HepG2 (cell line): ENCODE data around the gene ARL16. TPM values are rescaled to one million over a fixed set of nuclear protein-coding genes. Genes with fewer than 3 reads are reported as not detected.
A peak's percentile ranks its signal among the peaks of the same experiment; 100 is the strongest.

Experiments
- ATAC-seq: fragments of 200-7000 bp; cut with Tn5 transposase; 3 replicates; pipeline ENCODE4 v1.9.1; 2020; ENCODE audit warnings: mild to moderate bottlenecking, moderate library complexity
- BruUV-seq: library from RNA; stranded (reverse); fragments of 400-500 nt; replicated peaks from 2 replicates; lab custom pipeline; 2021; lab: Mats Ljungman, UMichigan
- CTCF ChIA-PET: fragments of 300-600 bp; formaldehyde crosslinking; extraction: SDS; loops from one replicate; lab custom pipeline; 2021; ENCODE audit warnings: low total read pairs, inconsistent platforms, low intra/inter-chr PET ratio; lab: Yijun Ruan, JAX
- POLR2A ChIA-PET: fragments of 350-600 bp; sonication (Branson Sonifier 250); formaldehyde crosslinking; loops from one replicate; lab custom pipeline; 2020; ENCODE audit warnings: antibody characterized with exemption, inconsistent platforms; lab: Yijun Ruan, JAX
- DNase-seq: peaks from one replicate; pipeline ENCODE4 v3.0.0-alpha.2; 2015; ENCODE audit warnings: low spot score
- FAIRE-seq: peaks from 3 replicates; lab custom pipeline; 2011; peaks lifted over from hg19 to GRCh38; lab: Jason Lieb, UNC
- H2AFZ ChIP-seq: one replicate; pipeline ENCODE4 v1.6.1; 2011; ENCODE audit warnings: low read length, inconsistent platforms
- H3K27ac ChIP-seq: fragments of 300-600 bp; 3 replicates; pipeline ENCODE4 v1.8.0; 2011; ENCODE audit warnings: mixed run types, mild to moderate bottlenecking, mixed read lengths, low read length, inconsistent platforms; ENCODE audit not compliant: insufficient read depth; ENCODE audit errors: extremely low read length
- H3K27me3 ChIP-seq, 2 experiments: fragments of 200-600 bp in 1 of 2; 2 replicates in 1 of 2; 3 replicates in 1 of 2; pipeline versions ENCODE4 v1.6.0 to v1.8.0; 2011; ENCODE audit warnings: low read length in 2 of 2, mild to moderate bottlenecking in 2 of 2, moderate library complexity in 2 of 2, inconsistent platforms in 1 of 2; ENCODE audit not compliant: insufficient read depth in 2 of 2, control insufficient read depth in 1 of 2
- H3K36me3 ChIP-seq, 2 experiments: fragments of 200-600 bp in 1 of 2; replicated peaks in 1 of 2; 2 replicates in 1 of 2; 3 replicates in 1 of 2; pipeline versions ENCODE4 v1.5.1 to v1.8.0; 2011; ENCODE audit warnings: low read length in 2 of 2, inconsistent platforms in 1 of 2; ENCODE audit not compliant: insufficient read depth in 2 of 2, control insufficient read depth in 1 of 2
- H3K4me1 ChIP-seq: 2 replicates; pipeline ENCODE4 v1.5.1; 2012; ENCODE audit warnings: low read length, inconsistent platforms; ENCODE audit not compliant: insufficient read depth
- H3K4me2 ChIP-seq: 2 replicates; pipeline ENCODE4 v1.6.0; 2011; ENCODE audit warnings: low read depth, low read length, inconsistent platforms
- H3K4me3 ChIP-seq, 3 experiments: fragments of 200-600 bp in 1 of 3; sonication (generic), shearing (Covaris generic) in 1 of 3; replicated peaks in 1 of 3; 2 replicates each; pipeline ENCODE4 v1.5.1; 2011 to 2016; ENCODE audit warnings: low read length in 3 of 3, inconsistent platforms in 2 of 3, low read depth in 2 of 3, mild to moderate bottlenecking in 2 of 3, control low read depth in 1 of 3, mixed read lengths in 1 of 3; ENCODE audit not compliant: insufficient read depth in 1 of 3
- H3K79me2 ChIP-seq: one replicate; pipeline ENCODE4 v1.6.1; 2011; ENCODE audit warnings: low read length, inconsistent platforms; ENCODE audit not compliant: insufficient read depth
- H3K9ac ChIP-seq: 2 replicates; pipeline ENCODE4 v1.6.0; 2011; ENCODE audit warnings: mild to moderate bottlenecking, low read depth, low read length, inconsistent platforms; ENCODE audit not compliant: insufficient read depth
- H3K9me3 ChIP-seq: 2 replicates; pipeline ENCODE4 v1.5.1; 2012; ENCODE audit warnings: mild to moderate bottlenecking, low read length
- H4K20me1 ChIP-seq: 2 replicates; pipeline ENCODE4 v1.6.0; 2011; ENCODE audit warnings: inconsistent platforms, mild to moderate bottlenecking, low read length, moderate library complexity; ENCODE audit not compliant: insufficient read depth
- ARID4A ChIP-seq: sonication (generic); formaldehyde crosslinking; IDR thresholded peaks from 2 replicates; pipeline ENCODE4 v1.5.0; 2020; ENCODE audit warnings: mild to moderate bottlenecking, missing genetic modification reagents, borderline replicate concordance
- GPBP1L1 ChIP-seq: sonication (generic); formaldehyde crosslinking; IDR thresholded peaks from 2 replicates; pipeline ENCODE4 v1.5.0; 2020; ENCODE audit warnings: mild to moderate bottlenecking, missing genetic modification reagents
- LCORL ChIP-seq, 2 experiments: fragments of 450-650 bp in 1 of 2; sonication (generic) in 1 of 2; formaldehyde crosslinking in 1 of 2; IDR thresholded peaks; 2 replicates each; pipeline versions ENCODE4 v1.5.0 to v1.6.1; 2017 to 2020; ENCODE audit warnings: antibody characterized with exemption in 1 of 2, missing genetic modification reagents in 1 of 2
- TCF12 ChIP-seq, 2 experiments: fragments of 450-650 bp in 1 of 2; sonication (generic) in 1 of 2; formaldehyde crosslinking in 1 of 2; IDR thresholded peaks; 2 replicates each; pipeline versions ENCODE4 v1.6.1 to v1.8.0; 2017 to 2022; ENCODE audit warnings: antibody characterized with exemption in 1 of 2, mild to moderate bottlenecking in 1 of 2, missing genetic modification reagents in 1 of 2, moderate library complexity in 1 of 2
- ZNF547 ChIP-seq: sonication (generic); formaldehyde crosslinking; IDR thresholded peaks from 2 replicates; pipeline ENCODE4 v1.5.1; 2020; ENCODE audit warnings: mild to moderate bottlenecking, missing genetic modification reagents
- ZNF569 ChIP-seq: sonication (generic); formaldehyde crosslinking; IDR thresholded peaks from 2 replicates; pipeline ENCODE4 v1.5.0; 2020; ENCODE audit warnings: mild to moderate bottlenecking, missing genetic modification reagents, moderate library complexity, borderline replicate concordance
- ZNF577 ChIP-seq: sonication (generic); formaldehyde crosslinking; IDR thresholded peaks from 2 replicates; pipeline ENCODE4 v1.4.0; 2020; ENCODE audit warnings: mild to moderate bottlenecking, low read depth, missing genetic modification reagents, borderline replicate concordance
- ZNF784 ChIP-seq: sonication (generic); formaldehyde crosslinking; IDR thresholded peaks from 2 replicates; pipeline ENCODE4 v1.5.1; 2020; ENCODE audit warnings: missing genetic modification reagents, mild to moderate bottlenecking, borderline replicate concordance
- ZNF850 ChIP-seq: sonication (generic); formaldehyde crosslinking; conservative IDR thresholded peaks from 2 replicates; pipeline ENCODE4 v1.9.0; 2021; ENCODE audit warnings: mild to moderate bottlenecking, missing genetic modification reagents
- WGBS: methylation state at CpG from one replicate; pipeline ENCODE4 v1.1.6; 2017; ENCODE audit warnings: low lambda C conversion rate; 5-methylcytosine and 5-hydroxymethylcytosine counted together
- in situ Hi-C: cut with HindIII; loops from 2 replicates; pipeline ENCODE4 v1.10.0; 2017; ENCODE audit warnings: low pct_unique_long_range_greater_than_20kb; ENCODE audit not compliant: extremely low pct_ligation_motif_present
- intact Hi-C: fragments of 100-400 bp; cut with micrococcal nuclease; formaldehyde crosslinking; loops from one replicate; pipeline ENCODE4 v1.10.0; 2022; ENCODE audit not compliant: unreplicated experiment
- polyA plus RNA-seq, 8 experiments: library from polyadenylated mRNA; depleted of rRNA in 3 of 8; stranded (reverse) in 7 of 8; unstranded in 1 of 8; fragments of >200 nt; fragmentation: Illumina TruSeq in 4 of 8; extraction: Trizol in 4 of 8; gene quantifications; 2 replicates each; pipeline versions ENCODE4 v1.2.1 to v1.2.3, GENCODE V29; 2011 to 2016; ENCODE audit warnings: low read depth in 4 of 8, missing spikeins in 1 of 8, mixed read lengths in 1 of 8; ENCODE audit not compliant: insufficient read depth in 1 of 8
- total RNA-seq, 5 experiments: library from RNA; depleted of rRNA; stranded (reverse); fragments of >200 nt; fragmentation: Illumina TruSeq; extraction: Trizol; gene quantifications; 2 replicates each; pipeline ENCODE4 v1.2.3, GENCODE V29; 2016; ENCODE audit warnings: low read depth in 1 of 5
- TF ChIP-seq, protein P1 (sequence below): sonication (generic); formaldehyde crosslinking; IDR thresholded peaks from 2 replicates; pipeline ENCODE4 v1.8.0; 2022; ENCODE audit warnings: missing genetic modification reagents, low read depth, mild to moderate bottlenecking, borderline replicate concordance
- TF ChIP-seq, protein P2 (sequence below): sonication (generic); formaldehyde crosslinking; conservative IDR thresholded peaks from 2 replicates; pipeline ENCODE4 v1.4.0; 2020; ENCODE audit warnings: missing genetic modification reagents

ARL16 gene
- total and polyA plus RNA-seq, 2 of the 13 experiments (the other 11 are each of a cell fraction or from before 2014, with no cell fraction given): 20.8 to 30.8 TPM

GRCh38 chr17:81706232-81706611, 22.6 kb upstream of the ARL16 start:
- intact Hi-C loops (no loop called here), in situ Hi-C loops (no loop called here)
- Histone ChIP-seq H3K36me3 (peaks cover 20 to 42% of the 10 kb centered on the region in 2 experiments), H3K4me2 (no peak overlapping the region), H2AFZ (no peak overlapping the region), H3K4me1 (peaks cover 38% of the 10 kb centered on the region), H3K9me3 (no peaks in the 10 kb centered on the region), H3K79me2 (peaks cover 41% of the 10 kb centered on the region), H4K20me1 (peaks cover 8% of the 10 kb centered on the region; the same call in 1 of the 2 replicates), H3K4me3 (no peak overlapping the region), H3K9ac (no peak overlapping the region), H3K27ac (no peak overlapping the region), H3K27me3 (no peaks in the 10 kb centered on the region; a peak in 1 of 5 replicates)
- ATAC-seq (no peak), FAIRE-seq (no peak), DNase-seq (no peak)
- TF ChIP-seq ARID4A (0 out of 2 replicates have a peak, but pooled peaks have one; percentile 13), GPBP1L1 (CRISPR knock-in tag) (no peak), ZNF569 (CRISPR knock-in tag) (no peak), ZNF547 (CRISPR knock-in tag) (0 out of 2 replicates have a peak, but pooled peaks have one; percentile 7), ZNF850 (no peak), ZNF784 (no peak), TCF12 (IDR thresholded peaks at IDR 0.05) (no peak), TCF12 (CRISPR knock-in tag; IDR thresholded peaks at IDR 0.05) (no peak), LCORL (IDR thresholded peaks at IDR 0.05) (no peak), LCORL (CRISPR knock-in tag; IDR thresholded peaks at IDR 0.05) (no peak), ZNF577 (CRISPR knock-in tag) (no peak)
- TF ChIP-seq, protein P1, sequence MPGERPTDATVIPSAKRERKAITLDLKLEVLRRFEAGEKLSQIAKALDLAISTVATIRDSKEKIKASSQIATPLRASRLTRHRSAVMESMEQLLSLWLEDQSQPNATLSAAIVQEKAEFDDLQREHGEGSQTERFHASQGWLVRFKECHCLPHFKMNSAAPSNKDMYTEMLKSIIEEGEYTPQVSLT (CRISPR knock-in tag): no peak
- TF ChIP-seq, protein P2, sequence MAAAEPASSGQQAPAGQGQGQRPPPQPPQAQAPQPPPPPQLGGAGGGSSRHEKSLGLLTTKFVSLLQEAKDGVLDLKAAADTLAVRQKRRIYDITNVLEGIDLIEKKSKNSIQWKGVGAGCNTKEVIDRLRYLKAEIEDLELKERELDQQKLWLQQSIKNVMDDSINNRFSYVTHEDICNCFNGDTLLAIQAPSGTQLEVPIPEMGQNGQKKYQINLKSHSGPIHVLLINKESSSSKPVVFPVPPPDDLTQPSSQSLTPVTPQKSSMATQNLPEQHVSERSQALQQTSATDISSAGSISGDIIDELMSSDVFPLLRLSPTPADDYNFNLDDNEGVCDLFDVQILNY (CRISPR knock-in tag): no peak
- ChIA-PET CTCF (no interaction called here), POLR2A (interaction anchor here (4.0 to 4.2 kb wide), 2 partner anchors 21 to 23 kb away, joined by 17 to 25 read pairs; partner anchors contain the start of genes ARL16 and HGS)
- BruUV-seq: no TSS peak
- WGBS: 97% methylated on average over 17 of the region's 17 CpGs
